SK-N-SH treated with all-trans-retinoic acid at 6 μM for 48 hours (cell line): ENCODE measurements around the gene NTF3.

Experiments
- BACH2 ChIP-seq: fragments of 250-450 bp; sonication (Bioruptor Pico); IDR thresholded peaks from 2 replicates; pipeline ENCODE4 v1.9.0; 2021; ENCODE audit warnings: mild to moderate bottlenecking, borderline replicate concordance
- ESRRG ChIP-seq: fragments of 250-450 bp; sonication (Bioruptor Pico); IDR thresholded peaks from 2 replicates; pipeline ENCODE4 v1.6.1; 2021; ENCODE audit warnings: mild to moderate bottlenecking
- GLIS3 ChIP-seq: fragments of 250-450 bp; sonication (Bioruptor Pico); IDR thresholded peaks from 2 replicates; pipeline ENCODE4 v1.5.0; 2020; ENCODE audit warnings: mild to moderate bottlenecking, moderate library complexity
- ISL1 ChIP-seq: fragments of 250-450 bp; sonication (Bioruptor Pico); IDR thresholded peaks from 2 replicates; pipeline ENCODE4 v2.1.2; 2022; ENCODE audit warnings: mild to moderate bottlenecking, moderate library complexity
- RARB ChIP-seq: fragments of 250-450 bp; sonication (Bioruptor Pico); IDR thresholded peaks from 2 replicates; pipeline ENCODE4 v1.8.0; 2021; ENCODE audit warnings: mild to moderate bottlenecking, moderate library complexity
- TSHZ2 ChIP-seq: fragments of 250-450 bp; sonication (Bioruptor Pico); IDR thresholded peaks from 2 replicates; pipeline ENCODE4 v1.5.0; 2020; ENCODE audit warnings: mild to moderate bottlenecking, moderate library complexity
- ZFP3 ChIP-seq: fragments of 250-450 bp; sonication (Bioruptor Pico); IDR thresholded peaks from 2 replicates; pipeline ENCODE4 v1.5.0; 2020; ENCODE audit warnings: mild to moderate bottlenecking, moderate library complexity
- ZNF70 ChIP-seq: fragments of 450-650 bp; formaldehyde crosslinking; IDR thresholded peaks from 2 replicates; pipeline ENCODE4 v1.5.0; 2020; ENCODE audit warnings: mild to moderate bottlenecking, moderate library complexity
- TF ChIP-seq, protein P1 (sequence below): fragments of 250-450 bp; sonication (Bioruptor Pico); IDR thresholded peaks from 2 replicates; pipeline ENCODE4 v1.5.1; 2021; ENCODE audit warnings: mild to moderate bottlenecking, moderate library complexity

- TF ChIP-seq, protein P1, sequence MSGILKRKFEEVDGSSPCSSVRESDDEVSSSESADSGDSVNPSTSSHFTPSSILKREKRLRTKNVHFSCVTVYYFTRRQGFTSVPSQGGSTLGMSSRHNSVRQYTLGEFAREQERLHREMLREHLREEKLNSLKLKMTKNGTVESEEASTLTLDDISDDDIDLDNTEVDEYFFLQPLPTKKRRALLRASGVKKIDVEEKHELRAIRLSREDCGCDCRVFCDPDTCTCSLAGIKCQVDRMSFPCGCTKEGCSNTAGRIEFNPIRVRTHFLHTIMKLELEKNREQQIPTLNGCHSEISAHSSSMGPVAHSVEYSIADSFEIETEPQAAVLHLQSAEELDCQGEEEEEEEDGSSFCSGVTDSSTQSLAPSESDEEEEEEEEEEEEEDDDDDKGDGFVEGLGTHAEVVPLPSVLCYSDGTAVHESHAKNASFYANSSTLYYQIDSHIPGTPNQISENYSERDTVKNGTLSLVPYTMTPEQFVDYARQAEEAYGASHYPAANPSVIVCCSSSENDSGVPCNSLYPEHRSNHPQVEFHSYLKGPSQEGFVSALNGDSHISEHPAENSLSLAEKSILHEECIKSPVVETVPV (CRISPR knock-in tag) = no peak
- TF ChIP-seq RARB (CRISPR knock-in tag) (no peak), ZFP3 (CRISPR knock-in tag) (no peak), TSHZ2 (no peak), BACH2 (CRISPR knock-in tag) (no peak), GLIS3 (no peak), ZNF70 (CRISPR knock-in tag) (no peak), ESRRG (CRISPR knock-in tag) (no peak), ISL1 (CRISPR knock-in tag) (no peak)
These were observed 57.1 kb downstream of the NTF3 start for GRCh38 chr12:5489017-5489416.
